SK-N-SH (cell line): ENCODE measurements around the gene TACR2.

Source experiments
- ELF1 ChIP-seq: IDR thresholded peaks from 2 replicates; pipeline ENCODE4 v1.4.0; 2012
- EP300 ChIP-seq, 2 experiments: IDR thresholded peaks; 2 replicates each; pipeline versions ENCODE4 v1.4.0 to v1.6.1; 2012; ENCODE audit warnings: borderline replicate concordance in 1 of 2, low read depth in 1 of 2, low read length in 1 of 2
- EZH2phosphoT487 ChIP-seq: fragments of 200-600 bp; sonication (generic); IDR thresholded peaks from 2 replicates; pipeline ENCODE4 v1.6.1; 2017; ENCODE audit warnings: low read depth, mixed run types, mild to moderate bottlenecking, antibody characterized with exemption, moderate library complexity, borderline replicate concordance
- FOXJ3 ChIP-seq: sonication (generic); formaldehyde crosslinking; IDR thresholded peaks from 2 replicates; pipeline ENCODE4 v1.5.1; 2020; ENCODE audit warnings: mild to moderate bottlenecking, missing genetic modification reagents
- RAD21 ChIP-seq: IDR thresholded peaks from 2 replicates; pipeline ENCODE4 v1.6.1; 2012; ENCODE audit warnings: mild to moderate bottlenecking, low read length
- RCOR1 ChIP-seq: fragments of 150-350 bp; IDR thresholded peaks from 2 replicates; pipeline ENCODE4 v1.6.1; 2017; ENCODE audit warnings: antibody characterized with exemption, low read length
- RXRA ChIP-seq: IDR thresholded peaks from 2 replicates; pipeline ENCODE4 v1.4.0; 2012; ENCODE audit warnings: low read depth, mild to moderate bottlenecking, borderline replicate concordance
- SIN3A ChIP-seq: IDR thresholded peaks from 2 replicates; pipeline ENCODE4 v1.6.1; 2012; ENCODE audit warnings: low read depth, mild to moderate bottlenecking, low read length, moderate library complexity, borderline replicate concordance
- TEAD4 ChIP-seq: IDR thresholded peaks from 2 replicates; pipeline ENCODE4 v1.4.0; 2012; ENCODE audit warnings: mild to moderate bottlenecking, borderline replicate concordance; ENCODE audit not compliant: insufficient read depth
- TF ChIP-seq, protein P1 (sequence below): fragments of 200-600 bp; sonication (generic); IDR thresholded peaks from 2 replicates; pipeline ENCODE4 v1.6.1; 2017; ENCODE audit warnings: antibody characterized with exemption, mild to moderate bottlenecking, moderate library complexity

DNA sequence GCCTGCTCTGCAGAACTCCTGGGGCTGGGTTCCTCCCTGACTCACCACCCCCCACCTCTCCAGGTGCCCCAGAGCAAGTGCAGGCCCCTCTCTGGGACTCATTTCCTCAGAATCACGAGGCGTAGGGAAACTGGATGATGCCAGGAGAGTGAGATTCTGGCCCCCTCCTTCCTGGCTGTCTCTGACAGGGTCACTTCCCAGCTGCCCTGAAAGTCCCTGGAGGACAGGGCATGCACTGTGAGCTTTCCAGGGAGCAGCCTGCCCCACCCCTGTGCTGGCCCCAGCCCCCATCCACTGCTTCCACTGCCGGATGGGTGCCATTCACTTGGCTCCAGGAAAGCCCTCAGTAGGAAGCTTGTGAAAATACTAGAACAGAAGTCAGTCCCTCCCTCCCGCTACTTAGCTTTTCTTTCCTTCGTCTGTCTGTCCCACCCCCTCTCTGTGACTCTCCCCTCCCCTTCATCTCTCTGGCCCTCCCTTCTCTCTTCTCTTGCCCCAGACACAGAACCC, 10.4 kb downstream of the TACR2 start:
- TF ChIP-seq TEAD4 (no peak), EP300 (IDR thresholded peaks at IDR 0.05; ENCODE audit: borderline replicate concordance in 1 of 2, low read depth in 1 of 2, low read length in 1 of 2) (no peak), ELF1 (no peak), SIN3A (no peak), EZH2phosphoT487 (no peak), RCOR1 (no peak), FOXJ3 (no peak), RXRA (no peak), RAD21 (no peak)
- TF ChIP-seq, protein P1, sequence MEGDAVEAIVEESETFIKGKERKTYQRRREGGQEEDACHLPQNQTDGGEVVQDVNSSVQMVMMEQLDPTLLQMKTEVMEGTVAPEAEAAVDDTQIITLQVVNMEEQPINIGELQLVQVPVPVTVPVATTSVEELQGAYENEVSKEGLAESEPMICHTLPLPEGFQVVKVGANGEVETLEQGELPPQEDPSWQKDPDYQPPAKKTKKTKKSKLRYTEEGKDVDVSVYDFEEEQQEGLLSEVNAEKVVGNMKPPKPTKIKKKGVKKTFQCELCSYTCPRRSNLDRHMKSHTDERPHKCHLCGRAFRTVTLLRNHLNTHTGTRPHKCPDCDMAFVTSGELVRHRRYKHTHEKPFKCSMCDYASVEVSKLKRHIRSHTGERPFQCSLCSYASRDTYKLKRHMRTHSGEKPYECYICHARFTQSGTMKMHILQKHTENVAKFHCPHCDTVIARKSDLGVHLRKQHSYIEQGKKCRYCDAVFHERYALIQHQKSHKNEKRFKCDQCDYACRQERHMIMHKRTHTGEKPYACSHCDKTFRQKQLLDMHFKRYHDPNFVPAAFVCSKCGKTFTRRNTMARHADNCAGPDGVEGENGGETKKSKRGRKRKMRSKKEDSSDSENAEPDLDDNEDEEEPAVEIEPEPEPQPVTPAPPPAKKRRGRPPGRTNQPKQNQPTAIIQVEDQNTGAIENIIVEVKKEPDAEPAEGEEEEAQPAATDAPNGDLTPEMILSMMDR = no peak
